ENCODE results near the gene PRKG1.
"Not testable (repeated sequence)": the region's sequence is repeated elsewhere in the genome, so short reads cannot be mapped to it uniquely, and the experiment has no call there.

Gene PRKG1

GRCh38 chr10:52145636-52146035 lies 1071.3 kb downstream of the PRKG1 start:
- no peak for DNase-seq (ENCODE audit: low read depth in 2 of 2, low spot score in 1 of 2)

- DNase-seq (ENCODE audit: low read depth in 2 of 2, low spot score in 1 of 2) = no peak
Observed at GRCh38 chr10:52146766-52147165, 1072.5 kb downstream of the PRKG1 start.

- no peak for DNase-seq (ENCODE audit: low read depth in 2 of 2, low spot score in 1 of 2)
Observed at GRCh38 chr10:52170776-52171175, 1096.5 kb downstream of the PRKG1 start.

- no peak for DNase-seq (ENCODE audit: low read depth in 2 of 2, low spot score in 1 of 2)
Observed at GRCh38 chr10:52172581-52172980, 1098.3 kb downstream of the PRKG1 start.

GRCh38 chr10:52185256-52185655 lies 1111.0 kb downstream of the PRKG1 start:
- DNase-seq (ENCODE audit: low read depth in 2 of 2, low spot score in 1 of 2) = no peak

GRCh38 chr10:52187521-52188258 lies 1113.4 kb downstream of the PRKG1 start:
- no peak for DNase-seq (ENCODE audit: low read depth in 2 of 2, low spot score in 1 of 2)

GRCh38 chr10:52191049-52191448 lies 1116.8 kb downstream of the PRKG1 start:
- no peak for DNase-seq (ENCODE audit: low read depth in 2 of 2, low spot score in 1 of 2)

- no peak for DNase-seq (ENCODE audit: low read depth in 2 of 2, low spot score in 1 of 2)
Observed at GRCh38 chr10:52194191-52194590, 1119.9 kb downstream of the PRKG1 start.

- no peak for DNase-seq (ENCODE audit: low read depth in 2 of 2, low spot score in 1 of 2)
Observed at GRCh38 chr10:52194716-52195115, 1120.4 kb downstream of the PRKG1 start.

GRCh38 chr10:52197098-52197497 lies 1122.8 kb downstream of the PRKG1 start:
- DNase-seq (ENCODE audit: low read depth in 2 of 2, low spot score in 1 of 2) = no peak

GRCh38 chr10:52198540-52198939 lies 1124.3 kb downstream of the PRKG1 start:
- DNase-seq (ENCODE audit: low read depth in 2 of 2, low spot score in 1 of 2) = no peak

- not testable (repeated sequence) for DNase-seq (ENCODE audit: low read depth in 2 of 2, low spot score in 1 of 2)
Observed at GRCh38 chr10:52204906-52205305, 1130.6 kb downstream of the PRKG1 start.

- DNase-seq (ENCODE audit: low read depth in 2 of 2, low spot score in 1 of 2) = no peak
Observed at GRCh38 chr10:52208365-52208764, 1134.1 kb downstream of the PRKG1 start.

- DNase-seq (ENCODE audit: low read depth in 2 of 2, low spot score in 1 of 2) = no peak
Observed at GRCh38 chr10:52210161-52210560, 1135.9 kb downstream of the PRKG1 start.

GRCh38 chr10:52212062-52212461 lies 1137.8 kb downstream of the PRKG1 start:
- no peak for DNase-seq (ENCODE audit: low read depth in 2 of 2, low spot score in 1 of 2)

GRCh38 chr10:52212802-52213201 lies 1138.5 kb downstream of the PRKG1 start:
- DNase-seq (ENCODE audit: low read depth in 2 of 2, low spot score in 1 of 2) = no peak

GRCh38 chr10:52213321-52213752 lies 1139.0 kb downstream of the PRKG1 start:
- DNase-seq (ENCODE audit: low read depth in 2 of 2, low spot score in 1 of 2) = no peak

GRCh38 chr10:52215745-52216361 lies 1141.6 kb downstream of the PRKG1 start:
- DNase-seq (ENCODE audit: low read depth in 2 of 2, low spot score in 1 of 2) = peak in 1 of 2 donors; percentile 2

- DNase-seq (ENCODE audit: low read depth in 2 of 2, low spot score in 1 of 2) = no peak
Observed at GRCh38 chr10:52216852-52217251, 1142.6 kb downstream of the PRKG1 start.

GRCh38 chr10:52217531-52217930 lies 1143.2 kb downstream of the PRKG1 start:
- no peak for DNase-seq (ENCODE audit: low read depth in 2 of 2, low spot score in 1 of 2)

- no peak for DNase-seq (ENCODE audit: low read depth in 2 of 2, low spot score in 1 of 2)
Observed at GRCh38 chr10:52220947-52221346, 1146.7 kb downstream of the PRKG1 start.

- DNase-seq (ENCODE audit: low read depth in 2 of 2, low spot score in 1 of 2) = no peak
Observed at GRCh38 chr10:52221923-52222322, 1147.6 kb downstream of the PRKG1 start.
